H1 (cell line): ENCODE data around the gene MYLK2. TPM values are rescaled to one million over a fixed set of nuclear protein-coding genes. Genes with fewer than 3 reads are reported as not detected.

ENCODE experiments used
- KDM4A ChIP-seq: IDR thresholded peaks from one replicate; pipeline ENCODE4 v1.7.1; 2012; ENCODE audit warnings: low read depth, mild to moderate bottlenecking, moderate library complexity, low read length, inconsistent platforms; ENCODE audit not compliant: severe bottlenecking
- polyA plus RNA-seq, 7 experiments: library from polyadenylated mRNA; depleted of rRNA in 3 of 7; stranded (reverse) in 5 of 7; unstranded in 2 of 7; fragments of >200 nt in 5 of 7; fragments of 200-250 nt in 2 of 7; gene quantifications; 1 replicate in 5 of 7; 2 replicates in 1 of 7; 4 replicates in 1 of 7; pipeline versions ENCODE4 v1.2.1 to v1.2.3, GENCODE V29; 2011 to 2013; ENCODE audit warnings: missing spikeins in 2 of 7, mixed read lengths in 2 of 7
- total RNA-seq: library from RNA; stranded (reverse); fragmentation: NEBNext Ultra II Directional; extraction: Animal tissue kit (Norgen Biotek cat#: 25700); gene quantifications from 2 replicates; pipeline ENCODE4 v1.2.1, GENCODE V29; 2021

The MYLK2 gene
- total and polyA plus RNA-seq, 2 of the 8 experiments (the other 6 are each of a cell fraction or from before 2014, with no cell fraction given) = 0.22 to 0.26 TPM

DNA sequence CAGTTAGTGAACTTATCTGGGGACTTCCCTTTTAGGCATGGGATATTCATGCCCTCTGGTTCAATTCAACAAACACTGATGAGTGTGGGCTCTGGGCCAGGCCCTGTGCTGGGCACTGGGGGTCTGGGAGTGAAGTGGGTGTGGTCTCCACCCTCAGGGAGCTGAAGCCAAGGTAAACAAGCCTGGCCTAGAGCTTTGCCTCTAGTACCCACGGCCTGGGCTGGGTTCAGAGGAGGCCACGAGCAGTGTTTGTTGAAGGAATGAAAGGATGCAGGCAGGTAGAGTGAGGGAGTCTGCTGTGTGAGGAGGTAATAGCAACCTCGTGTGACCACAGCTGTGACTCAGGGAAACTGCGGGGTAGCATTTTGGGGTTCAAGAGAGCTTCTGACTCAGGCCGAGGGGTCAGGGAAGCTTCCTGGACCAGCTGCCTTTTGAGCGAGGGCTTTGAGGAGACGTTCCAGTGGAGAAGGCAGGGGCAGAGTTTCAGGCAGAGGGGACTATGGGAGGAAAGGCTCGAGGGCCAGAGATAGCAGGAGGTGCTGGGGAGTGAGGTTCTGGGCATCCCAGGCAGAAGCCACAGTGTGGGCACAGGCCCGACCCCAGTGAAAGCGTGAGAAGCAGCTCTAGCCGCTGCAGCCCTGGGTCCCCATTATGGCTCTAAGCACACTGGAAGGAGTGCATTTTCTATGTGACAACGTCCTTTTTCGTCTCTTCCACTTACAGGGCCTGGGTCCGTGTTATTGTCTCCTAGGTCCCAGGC is 5.6 kb downstream of the MYLK2 start (continued):
- no peak for TF ChIP-seq KDM4A
